Keratinocyte (primary cell): ENCODE measurements around the gene TTF1. TPM values are rescaled to one million over a fixed set of nuclear protein-coding genes. Genes with fewer than 3 reads are reported as not detected.

ENCODE experiments used
- DNase-seq: peaks from one replicate; pipeline ENCODE4 v3.0.0-alpha.2; 2011; ENCODE audit warnings: low read depth, missing footprints, low spot score
- FAIRE-seq: peaks from 2 replicates; lab custom pipeline; 2011; peaks lifted over from hg19 to GRCh38; lab: Jason Lieb, UNC
- H2AFZ ChIP-seq: 2 replicates; pipeline ENCODE4 v1.6.0; 2012; ENCODE audit warnings: low read length, control low read depth, inconsistent platforms; ENCODE audit not compliant: control insufficient read depth
- H3K27ac ChIP-seq: 2 replicates; pipeline ENCODE4 v1.5.1; 2011; ENCODE audit warnings: low read length; ENCODE audit not compliant: control insufficient read depth, insufficient read depth
- H3K27me3 ChIP-seq: 3 replicates; pipeline ENCODE4 v1.6.0; 2011; ENCODE audit warnings: low read length; ENCODE audit not compliant: control insufficient read depth, insufficient read depth; ENCODE audit errors: extremely low read depth
- H3K36me3 ChIP-seq, 2 experiments: 2 replicates in 1 of 2; 3 replicates in 1 of 2; pipeline ENCODE4 v1.5.1; 2011; ENCODE audit warnings: low read length in 2 of 2, mild to moderate bottlenecking in 1 of 2; ENCODE audit not compliant: control insufficient read depth in 2 of 2, insufficient read depth in 2 of 2; ENCODE audit errors: extremely low read depth in 1 of 2
- H3K4me1 ChIP-seq: 3 replicates; pipeline ENCODE4 v1.5.1; 2011; ENCODE audit warnings: low read length; ENCODE audit not compliant: control insufficient read depth, insufficient read depth; ENCODE audit errors: extremely low read depth
- H3K4me2 ChIP-seq: 3 replicates; pipeline ENCODE4 v1.6.0; 2011; ENCODE audit warnings: low read depth, low read length; ENCODE audit not compliant: control insufficient read depth, insufficient read depth; ENCODE audit errors: extremely low read depth
- H3K4me3 ChIP-seq, 3 experiments: fragments of 200-600 bp in 1 of 3; sonication (generic) in 1 of 3; 2 replicates in 2 of 3; 3 replicates in 1 of 3; pipeline ENCODE4 v1.5.1; 2011 to 2016; ENCODE audit warnings: low read length in 3 of 3, mild to moderate bottlenecking in 3 of 3, control low read depth in 2 of 3, inconsistent platforms in 1 of 3, low read depth in 1 of 3, mixed read lengths in 1 of 3, mixed run types in 1 of 3, moderate library complexity in 1 of 3; ENCODE audit not compliant: control insufficient read depth in 2 of 3, insufficient read depth in 2 of 3; ENCODE audit errors: extremely low read depth in 1 of 3
- H3K79me2 ChIP-seq: 2 replicates; pipeline ENCODE4 v1.6.0; 2012; ENCODE audit warnings: low read length; ENCODE audit not compliant: control insufficient read depth, insufficient read depth
- H3K9ac ChIP-seq: 3 replicates; pipeline ENCODE4 v1.6.0; 2011; ENCODE audit warnings: low read length; ENCODE audit not compliant: control insufficient read depth, insufficient read depth; ENCODE audit errors: extremely low read depth
- H3K9me1 ChIP-seq: 3 replicates; pipeline ENCODE4 v1.6.0; 2011; ENCODE audit warnings: low read length; ENCODE audit not compliant: control insufficient read depth, insufficient read depth; ENCODE audit errors: extremely low read depth
- H3K9me3 ChIP-seq: 2 replicates; pipeline ENCODE4 v1.5.1; 2012; ENCODE audit warnings: low read depth, low read length; ENCODE audit not compliant: control insufficient read depth
- H4K20me1 ChIP-seq: 3 replicates; pipeline ENCODE4 v1.6.0; 2011; ENCODE audit warnings: low read length; ENCODE audit not compliant: control insufficient read depth, insufficient read depth; ENCODE audit errors: extremely low read depth
- EZH2 ChIP-seq: IDR thresholded peaks from one replicate; pipeline ENCODE4 v1.6.1; 2012; ENCODE audit warnings: inconsistent platforms, mild to moderate bottlenecking, low read length, moderate library complexity
- dilution Hi-C: fragments of 300-500 bp; cut with MboI; formaldehyde crosslinking; loops from one replicate; pipeline ENCODE4 v1.7.0; 2020; ENCODE audit warnings: low sequenced_read_pairs; ENCODE audit not compliant: extremely low pct_ligation_motif_present
- polyA plus RNA-seq, 5 experiments: library from polyadenylated mRNA; depleted of rRNA in 3 of 5; stranded (reverse) in 3 of 5; stranded (forward) in 1 of 5; unstranded in 1 of 5; fragments of >200 nt; gene quantifications; 1 replicate in 1 of 5; 2 replicates in 3 of 5; 3 replicates in 1 of 5; pipeline versions ENCODE4 v1.2.1 to v1.2.3, GENCODE V29; 2011 to 2012; ENCODE audit warnings: missing spikeins in 2 of 5, low read depth in 1 of 5, low replicate concordance in 1 of 5
- TF ChIP-seq, protein P1 (sequence below), 3 experiments: IDR thresholded peaks in 1 of 3; conservative IDR thresholded peaks in 1 of 3; optimal IDR thresholded peaks in 1 of 3; 2 replicates in 2 of 3; 3 replicates in 1 of 3; pipeline versions ENCODE3 to v1.5.1; 2011; ENCODE audit warnings: low read length in 3 of 3, mild to moderate bottlenecking in 3 of 3, moderate library complexity in 2 of 3, control low read depth in 1 of 3, inconsistent platforms in 1 of 3; ENCODE audit not compliant: insufficient read depth in 2 of 3; ENCODE audit errors: extremely low read depth in 1 of 3

TTF1 gene
- polyA plus RNA-seq, 1 donor (not counting 4 experiments of a cell fraction or from before 2014, with no cell fraction given), result 7.2 TPM

DNA sequence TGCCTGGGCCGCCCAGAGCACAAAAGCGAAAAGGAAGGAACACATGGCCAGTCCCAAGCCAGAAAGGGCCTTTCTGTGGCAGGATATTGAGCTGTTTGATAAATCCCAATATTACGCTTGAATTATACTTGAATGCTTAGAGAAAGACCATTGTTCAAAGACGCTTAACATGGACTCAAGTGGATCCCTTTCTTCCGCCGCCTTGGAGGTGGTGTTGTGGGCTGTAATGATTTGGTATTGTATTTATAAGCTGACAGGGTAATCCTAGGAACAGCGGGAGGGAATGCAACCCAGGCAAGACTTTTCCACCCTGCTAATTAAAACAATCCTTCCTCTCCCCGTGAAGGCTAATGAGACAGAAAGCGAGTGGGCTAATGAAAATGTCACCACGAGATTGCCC is 28.2 kb upstream of the TTF1 start:
- Histone ChIP-seq H3K27ac (no peak overlapping the region), H3K9ac (no peak overlapping the region), H3K4me1 (no peaks in the 10 kb centered on the region), H3K4me2 (no peak overlapping the region), H3K9me1 (no peaks in the 10 kb centered on the region), H3K36me3 (no peaks in the 10 kb centered on the region), H2AFZ (no peak overlapping the region), H3K4me3 (no peak overlapping the region), H3K79me2 (no peaks in the 10 kb centered on the region), H3K27me3 (no peaks in the 10 kb centered on the region), H4K20me1 (no peaks in the 10 kb centered on the region), H3K9me3 (no peaks in the 10 kb centered on the region)
- dilution Hi-C loops, result no loop called here
- DNase-seq, result no peak
- no peak for FAIRE-seq
- TF ChIP-seq, protein P1, sequence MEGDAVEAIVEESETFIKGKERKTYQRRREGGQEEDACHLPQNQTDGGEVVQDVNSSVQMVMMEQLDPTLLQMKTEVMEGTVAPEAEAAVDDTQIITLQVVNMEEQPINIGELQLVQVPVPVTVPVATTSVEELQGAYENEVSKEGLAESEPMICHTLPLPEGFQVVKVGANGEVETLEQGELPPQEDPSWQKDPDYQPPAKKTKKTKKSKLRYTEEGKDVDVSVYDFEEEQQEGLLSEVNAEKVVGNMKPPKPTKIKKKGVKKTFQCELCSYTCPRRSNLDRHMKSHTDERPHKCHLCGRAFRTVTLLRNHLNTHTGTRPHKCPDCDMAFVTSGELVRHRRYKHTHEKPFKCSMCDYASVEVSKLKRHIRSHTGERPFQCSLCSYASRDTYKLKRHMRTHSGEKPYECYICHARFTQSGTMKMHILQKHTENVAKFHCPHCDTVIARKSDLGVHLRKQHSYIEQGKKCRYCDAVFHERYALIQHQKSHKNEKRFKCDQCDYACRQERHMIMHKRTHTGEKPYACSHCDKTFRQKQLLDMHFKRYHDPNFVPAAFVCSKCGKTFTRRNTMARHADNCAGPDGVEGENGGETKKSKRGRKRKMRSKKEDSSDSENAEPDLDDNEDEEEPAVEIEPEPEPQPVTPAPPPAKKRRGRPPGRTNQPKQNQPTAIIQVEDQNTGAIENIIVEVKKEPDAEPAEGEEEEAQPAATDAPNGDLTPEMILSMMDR (optimal IDR thresholded peaks at IDR 0.05 in 1 of 3, IDR thresholded peaks at IDR 0.05 in 1 of 3, conservative IDR thresholded peaks at IDR 0.05 in 1 of 3; ENCODE audit: extremely low read depth in 1 of 3, insufficient read depth in 2 of 3, low read length in 3 of 3), result no peak
- no peak for TF ChIP-seq EZH2

DNA sequence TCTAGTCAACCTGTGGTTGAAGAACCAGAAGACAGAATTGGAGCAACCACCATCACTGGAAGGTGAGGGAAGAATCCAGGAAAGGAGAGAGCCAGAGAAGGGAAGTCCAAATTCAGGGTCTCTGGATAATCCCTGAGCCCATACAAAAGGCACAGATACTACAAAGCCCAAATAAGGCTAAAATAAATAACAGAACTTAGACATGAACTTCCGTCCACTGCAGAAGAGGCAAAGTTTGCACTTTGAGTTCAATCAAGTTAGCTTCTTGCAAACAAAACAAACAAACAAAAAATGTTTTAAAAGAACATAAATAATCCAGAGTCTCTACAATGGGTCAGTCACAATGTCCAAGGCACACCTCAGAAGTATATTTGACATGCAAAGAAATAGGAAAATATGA is 24.4 kb upstream of the TTF1 start:
- Histone ChIP-seq H3K27me3 (peaks cover 13% of the 10 kb centered on the region), H3K36me3 (no peaks in the 10 kb centered on the region)
- DNase-seq, result no peak

More for the DNA sequence above, 24.4 kb upstream of the TTF1 start:
- no peak overlapping the region for H3K4me3 ChIP-seq
- H3K4me2 ChIP-seq, result no peak overlapping the region
- no peak for TF ChIP-seq EZH2
- TF ChIP-seq, protein P1 (optimal IDR thresholded peaks at IDR 0.05 in 1 of 3, IDR thresholded peaks at IDR 0.05 in 1 of 3, conservative IDR thresholded peaks at IDR 0.05 in 1 of 3; ENCODE audit: extremely low read depth in 1 of 3, insufficient read depth in 2 of 3, low read length in 3 of 3), result no peak
- no peak overlapping the region for H3K27ac ChIP-seq
- H2AFZ ChIP-seq, result no peak overlapping the region
- no peaks in the 10 kb centered on the region for H4K20me1 ChIP-seq
- no peaks in the 10 kb centered on the region for H3K79me2 ChIP-seq
- H3K4me1 ChIP-seq, result no peaks in the 10 kb centered on the region
- no peaks in the 10 kb centered on the region for H3K9me3 ChIP-seq
- no peaks in the 10 kb centered on the region for H3K9me1 ChIP-seq
- H3K9ac ChIP-seq, result no peak overlapping the region
- dilution Hi-C loops, result no loop called here
- no peak for FAIRE-seq
